ENCODE measurements around the gene MYLIP. TPM values are rescaled to one million over a fixed set of nuclear protein-coding genes. Genes with fewer than 3 reads are reported as not detected.

MYLIP gene
- total and polyA plus RNA-seq, 2 donors from 2014 or later, result 27.1 to 52.8 TPM

DNA sequence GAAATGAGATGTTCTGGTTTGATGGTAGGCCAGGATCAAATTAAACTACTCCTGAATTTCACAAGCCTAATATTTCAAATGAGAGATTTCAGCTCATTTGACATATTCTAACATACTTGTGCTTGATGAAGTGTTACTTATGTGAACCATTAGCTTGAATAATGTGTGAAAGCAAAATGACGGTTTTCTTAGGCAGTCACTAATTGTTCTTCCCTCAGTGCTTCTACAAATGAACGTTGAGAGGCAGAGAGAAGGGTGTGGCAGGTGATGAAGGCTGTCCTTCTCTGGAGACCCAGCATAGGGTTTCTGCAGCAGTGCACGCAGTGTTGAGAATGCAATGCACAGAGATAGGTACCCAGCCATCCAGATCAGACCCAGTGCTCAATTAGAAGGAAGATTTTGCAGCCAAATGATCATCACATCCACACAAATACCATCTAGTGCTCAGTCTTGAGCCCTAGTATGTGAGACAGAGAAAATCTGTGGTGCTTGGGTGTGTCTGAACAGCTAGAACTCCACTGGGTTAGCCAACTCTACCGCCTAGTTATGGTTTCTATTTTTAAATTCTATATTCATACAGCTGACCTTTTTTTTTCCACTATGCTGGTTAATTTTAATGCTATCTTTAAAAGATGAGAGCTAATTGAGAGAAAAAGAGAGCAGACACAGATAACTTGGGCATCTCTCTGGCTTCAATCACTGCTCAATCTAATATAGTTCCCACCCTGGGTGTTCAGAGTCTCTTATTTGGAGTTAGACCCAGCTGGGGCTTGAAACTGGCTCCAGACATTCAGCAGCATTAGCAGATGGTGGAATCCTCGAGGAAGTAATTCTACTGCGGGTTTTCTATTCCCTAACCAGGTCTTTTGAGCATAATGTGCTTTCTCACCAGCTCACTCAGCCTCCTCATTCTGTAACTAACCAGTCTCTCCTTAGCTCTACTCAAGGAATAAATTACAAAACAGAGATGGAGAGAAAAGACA lies 4.4 kb upstream of the MYLIP start:
- Histone ChIP-seq H3K36me3 (ENCODE audit: control insufficient read depth in 2 of 3, insufficient read depth in 3 of 3, low read length in 3 of 3) (no peaks in the 10 kb centered on the region), H3K4me3 (ENCODE audit: low read length in 3 of 3) (no peak overlapping the region), H3K9ac (ENCODE audit: low read length in 3 of 3) (no peak overlapping the region), H3K9me3 (ENCODE audit: control insufficient read depth in 2 of 3, insufficient read depth in 1 of 3, low read length in 3 of 3) (no peaks in the 10 kb centered on the region), H3K4me1 (ENCODE audit: control insufficient read depth in 2 of 3, insufficient read depth in 2 of 3, low read depth in 1 of 3, low read length in 3 of 3) (no peaks in the 10 kb centered on the region), H3K27ac (ENCODE audit: low read depth in 2 of 2, low read length in 2 of 2) (no peak overlapping the region), H3K27me3 (ENCODE audit: control insufficient read depth, insufficient read depth, low read length) (no peaks in the 10 kb centered on the region)
- DNase-seq (no peak), FAIRE-seq (no peak)
- intact Hi-C loops (cut with DNase I), result no loop called here
- TF ChIP-seq, protein P1, sequence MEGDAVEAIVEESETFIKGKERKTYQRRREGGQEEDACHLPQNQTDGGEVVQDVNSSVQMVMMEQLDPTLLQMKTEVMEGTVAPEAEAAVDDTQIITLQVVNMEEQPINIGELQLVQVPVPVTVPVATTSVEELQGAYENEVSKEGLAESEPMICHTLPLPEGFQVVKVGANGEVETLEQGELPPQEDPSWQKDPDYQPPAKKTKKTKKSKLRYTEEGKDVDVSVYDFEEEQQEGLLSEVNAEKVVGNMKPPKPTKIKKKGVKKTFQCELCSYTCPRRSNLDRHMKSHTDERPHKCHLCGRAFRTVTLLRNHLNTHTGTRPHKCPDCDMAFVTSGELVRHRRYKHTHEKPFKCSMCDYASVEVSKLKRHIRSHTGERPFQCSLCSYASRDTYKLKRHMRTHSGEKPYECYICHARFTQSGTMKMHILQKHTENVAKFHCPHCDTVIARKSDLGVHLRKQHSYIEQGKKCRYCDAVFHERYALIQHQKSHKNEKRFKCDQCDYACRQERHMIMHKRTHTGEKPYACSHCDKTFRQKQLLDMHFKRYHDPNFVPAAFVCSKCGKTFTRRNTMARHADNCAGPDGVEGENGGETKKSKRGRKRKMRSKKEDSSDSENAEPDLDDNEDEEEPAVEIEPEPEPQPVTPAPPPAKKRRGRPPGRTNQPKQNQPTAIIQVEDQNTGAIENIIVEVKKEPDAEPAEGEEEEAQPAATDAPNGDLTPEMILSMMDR (IDR thresholded peaks at IDR 0.05; ENCODE audit: borderline replicate concordance, extremely low read depth, insufficient read depth), result no peak

DNA sequence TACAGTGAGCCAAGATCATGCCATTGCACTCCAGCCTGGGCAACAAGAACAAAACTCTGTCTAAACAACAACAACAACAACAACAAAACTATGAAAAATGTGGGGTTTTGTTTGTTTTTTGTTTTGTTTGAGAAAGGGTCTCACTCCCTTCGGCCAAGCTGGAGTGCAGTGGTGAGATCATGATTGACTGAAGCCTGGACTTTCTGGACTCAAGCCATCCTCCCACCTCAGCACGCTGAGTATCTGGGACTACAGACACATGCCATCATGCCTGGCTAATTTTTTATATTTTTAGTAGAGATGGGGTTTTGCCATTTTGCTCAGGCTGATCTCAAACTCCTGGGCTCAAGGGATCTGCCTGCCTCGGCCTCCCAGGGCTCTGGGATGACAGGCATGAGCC lies 2.8 kb upstream of the MYLIP start:
- no peaks in the 10 kb centered on the region for H3K36me3 ChIP-seq (ENCODE audit: control insufficient read depth in 2 of 3, insufficient read depth in 3 of 3, low read length in 3 of 3)
- no peaks in the 10 kb centered on the region for H3K27me3 ChIP-seq (ENCODE audit: control insufficient read depth, insufficient read depth, low read length)
- TF ChIP-seq, protein P1 (IDR thresholded peaks at IDR 0.05; ENCODE audit: borderline replicate concordance, extremely low read depth, insufficient read depth), result no peak
- H3K27ac ChIP-seq (ENCODE audit: low read depth in 2 of 2, low read length in 2 of 2), result no peak overlapping the region
- FAIRE-seq (no peak), DNase-seq (no peak)
- intact Hi-C loops (cut with DNase I), result no loop called here
- no peak overlapping the region for H3K4me3 ChIP-seq (ENCODE audit: low read length in 3 of 3)
- no peak overlapping the region for H3K9ac ChIP-seq (ENCODE audit: low read length in 3 of 3)
- H3K9me3 ChIP-seq (ENCODE audit: control insufficient read depth in 2 of 3, insufficient read depth in 1 of 3, low read length in 3 of 3), result no peaks in the 10 kb centered on the region
- no peaks in the 10 kb centered on the region for H3K4me1 ChIP-seq (ENCODE audit: control insufficient read depth in 2 of 3, insufficient read depth in 2 of 3, low read depth in 1 of 3, low read length in 3 of 3)

DNA sequence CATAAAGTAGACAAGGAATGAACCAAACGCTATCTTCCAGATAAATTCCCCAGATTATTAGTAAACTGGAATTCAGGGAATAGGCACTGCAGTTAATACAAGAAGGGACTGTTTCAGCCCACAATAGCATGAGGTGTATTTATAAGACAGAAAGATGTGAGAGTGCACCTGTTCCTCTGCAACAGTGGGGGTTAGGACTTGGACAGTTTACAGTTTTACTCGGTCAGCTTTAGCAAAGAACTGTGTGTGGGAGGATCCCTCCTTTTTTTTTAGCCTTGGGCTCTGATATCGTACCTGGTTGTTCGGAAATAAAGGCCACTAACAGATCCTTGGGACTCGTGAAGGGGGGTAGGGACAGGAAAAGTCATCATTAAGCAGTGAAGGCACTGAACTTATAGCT lies 2.0 kb upstream of the MYLIP start:
- Histone ChIP-seq H3K4me1 (ENCODE audit: control insufficient read depth in 2 of 3, insufficient read depth in 2 of 3, low read depth in 1 of 3, low read length in 3 of 3) (no peaks in the 10 kb centered on the region), H3K27ac (ENCODE audit: low read depth in 2 of 2, low read length in 2 of 2) (no peak overlapping the region), H3K9ac (ENCODE audit: low read length in 3 of 3) (no peak overlapping the region), H3K4me3 (ENCODE audit: low read length in 3 of 3) (no peak overlapping the region), H3K27me3 (ENCODE audit: control insufficient read depth, insufficient read depth, low read length) (no peaks in the 10 kb centered on the region), H3K36me3 (ENCODE audit: control insufficient read depth in 2 of 3, insufficient read depth in 3 of 3, low read length in 3 of 3) (no peaks in the 10 kb centered on the region), H3K9me3 (ENCODE audit: control insufficient read depth in 2 of 3, insufficient read depth in 1 of 3, low read length in 3 of 3) (no peaks in the 10 kb centered on the region)
- intact Hi-C loops (cut with DNase I), result no loop called here
- no peak for FAIRE-seq
- TF ChIP-seq, protein P1 (IDR thresholded peaks at IDR 0.05; ENCODE audit: borderline replicate concordance, extremely low read depth, insufficient read depth), result no peak
- no peak for DNase-seq

Measured in kidney (tissue), 14 donors.